Fibroblast of the aortic adventitia (primary cell): ENCODE measurements around the gene ZNF138. TPM values are rescaled to one million over a fixed set of nuclear protein-coding genes. Genes with fewer than 3 reads are reported as not detected.

Source experiments
- DNase-seq: peaks from one replicate; pipeline ENCODE4 v3.0.0-alpha.2; 2010; ENCODE audit warnings: low read depth
- H3K4me3 ChIP-seq: 2 replicates; pipeline ENCODE4 v1.5.1; 2011; ENCODE audit warnings: low read depth, mild to moderate bottlenecking, control low read depth, low read length, moderate library complexity
- CTCF ChIP-seq: IDR thresholded peaks from 2 replicates; pipeline ENCODE4 v1.5.1; 2011; ENCODE audit warnings: mild to moderate bottlenecking, low read length, control low read depth, inconsistent platforms; ENCODE audit not compliant: insufficient read depth
- total RNA-seq: library from RNA; depleted of rRNA; stranded (reverse); fragments of >200 nt; gene quantifications from 2 replicates; pipeline ENCODE4 v1.2.3, GENCODE V29; 2012; ENCODE audit warnings: low replicate concordance

Gene ZNF138
- total RNA-seq, 1 donor, result 6.8 TPM

- no peak overlapping the region for H3K4me3 ChIP-seq
- TF ChIP-seq CTCF, result no peak
- DNase-seq, result no peak
Measured at GRCh38 chr7:64838691-64839090, 44.5 kb downstream of the ZNF138 start.

GRCh38 chr7:64839910-64840309 lies 45.7 kb downstream of the ZNF138 start:
- H3K4me3 ChIP-seq, result no peak overlapping the region

GRCh38 chr7:64849250-64849923 lies 55.2 kb downstream of the ZNF138 start:
- DNase-seq, result peak; percentile 25
- no peak overlapping the region for H3K4me3 ChIP-seq
- TF ChIP-seq CTCF, result no peak

More at GRCh38 chr7:64839910-64840309, 45.7 kb downstream of the ZNF138 start:
- no peak for TF ChIP-seq CTCF
- no peak for DNase-seq

GRCh38 chr7:64849924-64850499 lies 55.8 kb downstream of the ZNF138 start:
- no peak overlapping the region for H3K4me3 ChIP-seq
- no peak for DNase-seq
- no peak for TF ChIP-seq CTCF

- no peak overlapping the region for H3K4me3 ChIP-seq
- DNase-seq, result no peak
- TF ChIP-seq CTCF, result no peak
Measured at GRCh38 chr7:64853679-64854078, 59.5 kb downstream of the ZNF138 start.

GRCh38 chr7:64854969-64855368 lies 60.7 kb downstream of the ZNF138 start:
- TF ChIP-seq CTCF, result no peak
- H3K4me3 ChIP-seq, result no peak overlapping the region
- DNase-seq, result no peak
